A549 treated with AZD9567 at 1 μM for 4 hours (cell line): ENCODE data around the gene PPP1R2B. TPM values are rescaled to one million over a fixed set of nuclear protein-coding genes. Genes with fewer than 3 reads are reported as not detected.

ENCODE experiments used
- total RNA-seq: library from RNA; stranded (reverse); fragments of 200-300 nt; extraction: Qiagen RNA extraction; gene quantifications from 5 replicates; pipeline ENCODE4 v1.2.3, GENCODE V29; 2022; ENCODE audit not compliant: insufficient read depth

The PPP1R2B gene
- 0.06 to 0.17 TPM (median 0.15 TPM) in 4 of 5 replicates, not detected in the other for total RNA-seq

GRCh38 chr5:156850206-156850751, at the start of gene PPP1R2B:
Gene PPP1R2B (plus strand): TSS chr5:156850295. CDS start chr5:156850563, 268 bp downstream.

Other genes with a start within 250 kb of the PPP1R2B start
- gene TIMD4, start 112.9 kb downstream of the PPP1R2B start, total RNA-seq, result 0.97 to 2.5 TPM (median 1.1 TPM) in 5 replicates
- gene HAVCR1, start 208.8 kb downstream of the PPP1R2B start, total RNA-seq, result 21.1 to 25.1 TPM (median 22.4 TPM) in 5 replicates